HL-60 (cell line): ENCODE measurements around the gene RPRML.

ENCODE experiments used
- DNase-seq, 2 experiments: peaks; one replicate each; pipeline ENCODE4 v3.0.0-alpha.2; 2010 to 2020; ENCODE audit warnings: low read depth in 1 of 2, low spot score in 1 of 2
- H3K27ac ChIP-seq: fragments of 250-450 bp; sonication (Bioruptor Pico); replicated peaks from 2 replicates; pipeline ENCODE4 v1.5.1; 2020; ENCODE audit warnings: mild to moderate bottlenecking, moderate library complexity
- H3K27me3 ChIP-seq: fragments of 250-450 bp; sonication (Bioruptor Pico); 2 replicates; pipeline ENCODE4 v1.5.1; 2021; ENCODE audit warnings: mild to moderate bottlenecking, moderate library complexity; ENCODE audit not compliant: insufficient read depth, poor library complexity, severe bottlenecking
- H3K4me3 ChIP-seq: replicated peaks from 2 replicates; pipeline ENCODE4 v1.5.1; 2011; ENCODE audit warnings: mild to moderate bottlenecking, control low read depth, low read length; ENCODE audit not compliant: insufficient read depth
- CTCF ChIP-seq: IDR thresholded peaks from one replicate; pipeline ENCODE4 v1.5.1; 2011; ENCODE audit warnings: low read length, control low read depth, inconsistent platforms; ENCODE audit not compliant: insufficient read depth
- GABPA ChIP-seq: IDR thresholded peaks from 2 replicates; pipeline ENCODE4 v1.6.1; 2012; ENCODE audit warnings: low read depth
- POLR2AphosphoS5 ChIP-seq: IDR thresholded peaks from 2 replicates; pipeline ENCODE4 v1.6.1; 2012; ENCODE audit warnings: low read depth
- REST ChIP-seq: IDR thresholded peaks from 2 replicates; pipeline ENCODE4 v1.6.1; 2012; ENCODE audit warnings: low read depth; ENCODE audit not compliant: insufficient replicate concordance
- SPI1 ChIP-seq: IDR thresholded peaks from 2 replicates; pipeline ENCODE4 v1.6.1; 2012; ENCODE audit warnings: low read depth, mild to moderate bottlenecking, borderline replicate concordance

RPRML gene

GRCh38 chr17:46935658-46936266 is 43.3 kb downstream of the RPRML start:
- H3K4me3 ChIP-seq = no peak overlapping the region
- H3K27ac ChIP-seq = no peak overlapping the region
- no peaks in the 10 kb centered on the region for H3K27me3 ChIP-seq
- no peak for DNase-seq
- TF ChIP-seq GABPA = no peak
- no peak for TF ChIP-seq REST
- no peak for TF ChIP-seq CTCF
- TF ChIP-seq SPI1 = no peak
- TF ChIP-seq POLR2AphosphoS5 = no peak

- no peak overlapping the region for H3K4me3 ChIP-seq
- TF ChIP-seq SPI1 (no peak), REST (no peak), POLR2AphosphoS5 (no peak), CTCF (no peak), GABPA (no peak)
Observed at GRCh38 chr17:46931596-46931995, 47.5 kb downstream of the RPRML start.

GRCh38 chr17:46930051-46930450 is 49.0 kb downstream of the RPRML start:
- no peak for DNase-seq
- TF ChIP-seq REST = no peak
- no peak for TF ChIP-seq SPI1
- no peak for TF ChIP-seq GABPA
- no peak for TF ChIP-seq POLR2AphosphoS5
- TF ChIP-seq CTCF = no peak
- no peak overlapping the region for H3K4me3 ChIP-seq
- no peaks in the 10 kb centered on the region for H3K27me3 ChIP-seq
- H3K27ac ChIP-seq = no peak overlapping the region

More at GRCh38 chr17:46931596-46931995, 47.5 kb downstream of the RPRML start:
- Histone ChIP-seq H3K27ac (no peak overlapping the region), H3K27me3 (no peaks in the 10 kb centered on the region)
- no peak for DNase-seq
